HepG2 (cell line): ENCODE data around the gene MST1. TPM values are rescaled to one million over a fixed set of nuclear protein-coding genes. Genes with fewer than 3 reads are reported as not detected.

Experiments used
- ATAD3A ChIP-seq: sonication (generic); formaldehyde crosslinking; IDR thresholded peaks from 2 replicates; pipeline ENCODE4 v1.4.0; 2020; ENCODE audit warnings: missing genetic modification reagents
- HINFP ChIP-seq: sonication (generic); formaldehyde crosslinking; IDR thresholded peaks from 2 replicates; pipeline ENCODE4 v1.4.0; 2020; ENCODE audit warnings: low read depth, mild to moderate bottlenecking, missing genetic modification reagents
- HNF4G ChIP-seq, 2 experiments: sonication (generic) in 1 of 2; formaldehyde crosslinking in 1 of 2; IDR thresholded peaks; 2 replicates each; pipeline versions ENCODE4 v1.4.0 to v1.6.1; 2011 to 2020; ENCODE audit warnings: borderline replicate concordance in 2 of 2, low read depth in 2 of 2, mild to moderate bottlenecking in 2 of 2, low read length in 1 of 2, missing genetic modification reagents in 1 of 2, moderate library complexity in 1 of 2
- NCOR1 ChIP-seq: fragments of 200-600 bp; sonication (generic); IDR thresholded peaks from 2 replicates; pipeline ENCODE4 v1.7.0; 2017; ENCODE audit warnings: antibody characterized with exemption, low read length, borderline replicate concordance
- RBAK ChIP-seq: sonication (generic); formaldehyde crosslinking; IDR thresholded peaks from 2 replicates; pipeline ENCODE4 v1.5.1; 2020; ENCODE audit warnings: mild to moderate bottlenecking, missing genetic modification reagents
- RCOR2 ChIP-seq: IDR thresholded peaks from 2 replicates; pipeline ENCODE4 v1.6.1; 2016; ENCODE audit warnings: missing biosample characterization, missing genetic modification reagents
- RXRA ChIP-seq: sonication (generic); formaldehyde crosslinking; IDR thresholded peaks from 2 replicates; pipeline ENCODE4 v1.5.1; 2020; ENCODE audit warnings: missing genetic modification reagents
- TOPORS ChIP-seq: sonication (generic); formaldehyde crosslinking; IDR thresholded peaks from 2 replicates; pipeline ENCODE4 v1.8.0; 2023; ENCODE audit warnings: mild to moderate bottlenecking, missing genetic modification reagents
- ZBTB43 ChIP-seq: sonication (generic); formaldehyde crosslinking; conservative IDR thresholded peaks from 2 replicates; pipeline ENCODE4 v1.4.0; 2020; ENCODE audit warnings: missing genetic modification reagents
- ZNF234 ChIP-seq: sonication (generic); formaldehyde crosslinking; conservative IDR thresholded peaks from 2 replicates; pipeline ENCODE4 v1.5.1; 2020; ENCODE audit warnings: mild to moderate bottlenecking, missing genetic modification reagents
- ZNF276 ChIP-seq: sonication (generic); formaldehyde crosslinking; IDR thresholded peaks from 2 replicates; pipeline ENCODE4 v1.4.0; 2020; ENCODE audit warnings: mild to moderate bottlenecking, low read depth, missing genetic modification reagents
- ZNF407 ChIP-seq: sonication (generic); formaldehyde crosslinking; IDR thresholded peaks from one replicate; pipeline ENCODE4 v1.5.1; 2020; ENCODE audit warnings: mild to moderate bottlenecking, missing genetic modification reagents; ENCODE audit errors: not compliant biosample characterization
- ZNF570 ChIP-seq: sonication (generic); formaldehyde crosslinking; IDR thresholded peaks from 2 replicates; pipeline ENCODE4 v1.4.0; 2020; ENCODE audit warnings: mild to moderate bottlenecking, missing genetic modification reagents, borderline replicate concordance
- ZNF629 ChIP-seq: sonication (generic); formaldehyde crosslinking; conservative IDR thresholded peaks from 2 replicates; pipeline ENCODE4 v1.5.0; 2020; ENCODE audit warnings: missing genetic modification reagents
- ZNF83 ChIP-seq: sonication (generic); formaldehyde crosslinking; IDR thresholded peaks from 2 replicates; pipeline ENCODE4 v1.4.0; 2020; ENCODE audit warnings: missing genetic modification reagents, mild to moderate bottlenecking, borderline replicate concordance
- polyA plus RNA-seq, 8 experiments: library from polyadenylated mRNA; depleted of rRNA in 3 of 8; stranded (reverse) in 7 of 8; unstranded in 1 of 8; fragments of >200 nt; fragmentation: Illumina TruSeq in 4 of 8; extraction: Trizol in 4 of 8; gene quantifications; 2 replicates each; pipeline versions ENCODE4 v1.2.1 to v1.2.3, GENCODE V29; 2011 to 2016; ENCODE audit warnings: low read depth in 4 of 8, missing spikeins in 1 of 8, mixed read lengths in 1 of 8; ENCODE audit not compliant: insufficient read depth in 1 of 8
- total RNA-seq, 5 experiments: library from RNA; depleted of rRNA; stranded (reverse); fragments of >200 nt; fragmentation: Illumina TruSeq; extraction: Trizol; gene quantifications; 2 replicates each; pipeline ENCODE4 v1.2.3, GENCODE V29; 2016; ENCODE audit warnings: low read depth in 1 of 5

MST1 gene
- total and polyA plus RNA-seq, 2 of the 13 experiments (the other 11 are each of a cell fraction or from before 2014, with no cell fraction given) = 189 to 452 TPM

- TF ChIP-seq ZNF407 (CRISPR knock-in tag) (no peak), ZNF629 (CRISPR knock-in tag) (no peak), NCOR1 (0 out of 2 replicates have a peak, but pooled peaks have one; percentile 14), RXRA (peak; percentile 88), ZBTB43 (CRISPR knock-in tag) (no peak), RBAK (no peak), ZNF83 (CRISPR knock-in tag) (no peak), ZNF234 (CRISPR knock-in tag) (no peak), ZNF570 (CRISPR knock-in tag) (no peak), HNF4G (IDR thresholded peaks at IDR 0.05; ENCODE audit: borderline replicate concordance, low read depth, low read length) (no peak), HNF4G (CRISPR knock-in tag; IDR thresholded peaks at IDR 0.05; ENCODE audit: borderline replicate concordance, low read depth) (no peak; the same call in 1 of the 2 replicates), TOPORS (no peak), ZNF276 (CRISPR knock-in tag) (no peak), RCOR2 (no peak), HINFP (CRISPR knock-in tag) (no peak), ATAD3A (no peak)
These were observed 23.3 kb downstream of the MST1 start (continued) for GRCh38 chr3:49665822-49666519.
